Measurements from ENCODE around the gene CTNS.

- no peak for TF ChIP-seq CTCF (IDR thresholded peaks at IDR 0.05)
- TF ChIP-seq POLR2AphosphoS5 (IDR thresholded peaks at IDR 0.05): no peak
- TF ChIP-seq POLR2A (IDR thresholded peaks at IDR 0.05): no peak
Measured at GRCh38 chr17:3632287-3632686, 4.3 kb upstream of the CTNS start.

All from transverse colon (tissue), 4 donors.